Omental fat pad (tissue), 4 donors: ENCODE data around the gene ELOF1. TPM values are rescaled to one million over a fixed set of nuclear protein-coding genes. Genes with fewer than 3 reads are reported as not detected.
A peak's percentile ranks its signal among the peaks of the same experiment; 100 is the strongest.

Experiments
- ATAC-seq: fragments of 150-250 bp; one replicate; pipeline ENCODE4 v1.9.1; 2016; ENCODE audit warnings: mild to moderate bottlenecking, moderate library complexity; ENCODE audit not compliant: low FRiP score
- DNase-seq: peaks from one replicate; pipeline ENCODE4 v3.0.0-alpha.2; 2019; ENCODE audit warnings: low spot score
- CTCF ChIP-seq, 3 donors: fragments of 450-650 bp; IDR thresholded peaks; one replicate each; pipeline ENCODE4 v1.5.1; 2016 to 2017; ENCODE audit warnings: antibody characterized with exemption in 3 of 3, mild to moderate bottlenecking in 3 of 3, moderate library complexity in 2 of 3
- total RNA-seq, 4 donors: library from RNA; depleted of rRNA; stranded (reverse); fragments of >200 nt; gene quantifications; one replicate each; pipeline ENCODE4 v1.1.0, GENCODE V29; 2016

The ELOF1 gene
- total RNA-seq, 4 donors from 2014 or later: 32.0 to 39.8 (median 33.7) TPM

- ATAC-seq (no peak), DNase-seq (no peak)
- no peak for TF ChIP-seq CTCF (IDR thresholded peaks at IDR 0.05)
Observed at GRCh38 chr19:11594084-11594483, 35.1 kb upstream of the ELOF1 start.

- no peak for TF ChIP-seq CTCF (IDR thresholded peaks at IDR 0.05)
- ATAC-seq: peak; percentile 35
- no peak for DNase-seq
Observed at GRCh38 chr19:11587975-11588631, 29.1 kb upstream of the ELOF1 start.

- ATAC-seq: peak; percentile 81
- DNase-seq: peak; percentile 71
- TF ChIP-seq CTCF (IDR thresholded peaks at IDR 0.05): peak in 1 of 3 donors; percentile 84
Observed at GRCh38 chr19:11587302-11587974, 28.4 kb upstream of the ELOF1 start.

- DNase-seq (no peak), ATAC-seq (no peak)
- TF ChIP-seq CTCF (IDR thresholded peaks at IDR 0.05): no peak
Observed at GRCh38 chr19:11586331-11586730, 27.3 kb upstream of the ELOF1 start.

GRCh38 chr19:11581740-11582139 is 22.7 kb upstream of the ELOF1 start:
- DNase-seq (no peak), ATAC-seq (no peak)
- no peak for TF ChIP-seq CTCF (IDR thresholded peaks at IDR 0.05)

GRCh38 chr19:11580116-11580515 is 21.1 kb upstream of the ELOF1 start:
- DNase-seq (no peak), ATAC-seq (no peak)
- TF ChIP-seq CTCF (IDR thresholded peaks at IDR 0.05): no peak
